Endothelial cell of umbilical vein (primary cell): ENCODE measurements around the gene ZBTB7C. TPM values are rescaled to one million over a fixed set of nuclear protein-coding genes. Genes with fewer than 3 reads are reported as not detected.

Experiments
- BruUV-seq: library from RNA; stranded (reverse); fragments of 400-500 nt; replicated peaks from 2 replicates; lab custom pipeline; 2021; lab: Mats Ljungman, UMichigan
- CTCF ChIA-PET: fragments of 300-600, 350-600 bp; sonication (Branson Sonifier 250); formaldehyde crosslinking; loops from one replicate; lab custom pipeline; 2021; ENCODE audit warnings: antibody characterized with exemption, inconsistent platforms; lab: Charles Lee
- POLR2A ChIA-PET: fragments of 300-600, 350-600 bp; sonication (Branson Sonifier 250); formaldehyde crosslinking; loops from one replicate; lab custom pipeline; 2021; ENCODE audit warnings: antibody characterized with exemption, inconsistent platforms; lab: Charles Lee
- DNase-seq: peaks from one replicate; pipeline ENCODE4 v3.0.0-alpha.2; 2011; ENCODE audit warnings: low read depth, low spot score
- FAIRE-seq: peaks from 2 replicates; lab custom pipeline; 2011; peaks lifted over from hg19 to GRCh38; lab: Jason Lieb, UNC
- H2AFZ ChIP-seq: 2 replicates; pipeline ENCODE4 v1.6.0; 2012; ENCODE audit warnings: low read depth, low read length, control low read depth, inconsistent platforms
- H3K27ac ChIP-seq: 2 replicates; pipeline ENCODE4 v1.5.1; 2011; ENCODE audit warnings: low read depth, mild to moderate bottlenecking, control low read depth, low read length, moderate library complexity; ENCODE audit not compliant: insufficient read depth
- H3K27me3 ChIP-seq, 2 experiments: 2 replicates each; pipeline versions ENCODE4 v1.6.0 to v1.6.1; 2011; ENCODE audit warnings: low read length in 2 of 2, mixed read lengths in 1 of 2; ENCODE audit not compliant: control insufficient read depth in 2 of 2, insufficient read depth in 2 of 2
- H3K36me3 ChIP-seq, 2 experiments: 2 replicates in 1 of 2; 3 replicates in 1 of 2; pipeline ENCODE4 v1.5.1; 2011; ENCODE audit warnings: low read length in 2 of 2, mild to moderate bottlenecking in 1 of 2, moderate library complexity in 1 of 2; ENCODE audit not compliant: control insufficient read depth in 2 of 2, insufficient read depth in 2 of 2; ENCODE audit errors: extremely low read depth in 1 of 2
- H3K4me1 ChIP-seq: 3 replicates; pipeline ENCODE4 v1.5.1; 2011; ENCODE audit warnings: mild to moderate bottlenecking, low read length; ENCODE audit not compliant: control insufficient read depth, insufficient read depth; ENCODE audit errors: extremely low read depth
- H3K4me2 ChIP-seq: 2 replicates; pipeline ENCODE4 v1.6.1; 2011; ENCODE audit warnings: low read length, control low read depth, mixed read lengths; ENCODE audit not compliant: insufficient read depth
- H3K4me3 ChIP-seq, 3 experiments: fragments of 200-600 bp in 1 of 3; sonication (generic), shearing (Covaris generic) in 1 of 3; replicated peaks in 1 of 3; 2 replicates each; pipeline ENCODE4 v1.5.1; 2011 to 2016; ENCODE audit warnings: control low read depth in 3 of 3, low read length in 3 of 3, mild to moderate bottlenecking in 2 of 3, inconsistent platforms in 1 of 3, low read depth in 1 of 3, moderate library complexity in 1 of 3; ENCODE audit not compliant: insufficient read depth in 1 of 3
- H3K79me2 ChIP-seq: 2 replicates; pipeline ENCODE4 v1.6.0; 2012; ENCODE audit warnings: low read length, inconsistent platforms; ENCODE audit not compliant: control insufficient read depth, insufficient read depth
- H3K9ac ChIP-seq: replicated peaks from 2 replicates; pipeline ENCODE3; 2011; ENCODE audit warnings: low read length, control low read depth; ENCODE audit not compliant: insufficient read depth; ENCODE audit errors: extremely low read depth
- H3K9me1 ChIP-seq: replicated peaks from 3 replicates; pipeline ENCODE4 v1.6.0; 2011; ENCODE audit warnings: mild to moderate bottlenecking, low read length; ENCODE audit not compliant: control insufficient read depth, insufficient read depth; ENCODE audit errors: extremely low read depth
- H3K9me3 ChIP-seq: replicated peaks from 2 replicates; pipeline ENCODE4 v1.5.1; 2012; ENCODE audit warnings: low read length, inconsistent platforms; ENCODE audit not compliant: control insufficient read depth, insufficient read depth
- H4K20me1 ChIP-seq: replicated peaks from 2 replicates; pipeline ENCODE3; 2011; ENCODE audit warnings: mild to moderate bottlenecking, low read length; ENCODE audit not compliant: control insufficient read depth, insufficient read depth; ENCODE audit errors: extremely low read depth
- FOS ChIP-seq: IDR thresholded peaks from 2 replicates; pipeline ENCODE4 v1.6.1; 2011; ENCODE audit warnings: mild to moderate bottlenecking, low read length, moderate library complexity, borderline replicate concordance; ENCODE audit not compliant: insufficient read depth
- GATA2 ChIP-seq: IDR thresholded peaks from 2 replicates; pipeline ENCODE4 v1.7.0; 2011; ENCODE audit warnings: low read depth, mild to moderate bottlenecking, moderate library complexity, mixed read lengths, low read length; ENCODE audit not compliant: insufficient read length, insufficient read depth
- JUN ChIP-seq: IDR thresholded peaks from 2 replicates; pipeline ENCODE4 v1.6.1; 2011; ENCODE audit warnings: borderline replicate concordance, low read depth; ENCODE audit not compliant: insufficient read length, insufficient read depth
- MYC ChIP-seq: IDR thresholded peaks from one replicate; pipeline ENCODE4 v1.6.1; 2011; ENCODE audit warnings: mild to moderate bottlenecking, low read depth, low read length
- POLR2A ChIP-seq: IDR thresholded peaks from 2 replicates; pipeline ENCODE4 v1.6.1; 2012; ENCODE audit warnings: low read depth, mild to moderate bottlenecking, control low read depth, low read length
- POLR2AphosphoS5 ChIP-seq: IDR thresholded peaks from 2 replicates; pipeline ENCODE4 v1.6.1; 2012; ENCODE audit warnings: low read depth, mild to moderate bottlenecking, control low read depth, low read length, moderate library complexity; ENCODE audit not compliant: insufficient read depth
- dilution Hi-C: fragments of 300-500 bp; cut with MboI; formaldehyde crosslinking; loops from one replicate; pipeline ENCODE4 v1.15.0; 2019; ENCODE audit warnings: low sequenced_read_pairs; ENCODE audit not compliant: extremely low pct_ligation_motif_present
- intact Hi-C: fragments of 100-400 bp; cut with micrococcal nuclease; formaldehyde crosslinking; loops from one replicate; pipeline ENCODE4 v1.10.0; 2022
- polyA plus RNA-seq, 4 experiments: library from polyadenylated mRNA; depleted of rRNA in 3 of 4; stranded (reverse) in 3 of 4; unstranded in 1 of 4; fragments of >200 nt; gene quantifications; 2 replicates each; pipeline versions ENCODE4 v1.2.1 to v1.2.3, GENCODE V29; 2011 to 2012; ENCODE audit warnings: missing spikeins in 1 of 4
- total RNA-seq: library from RNA; stranded (reverse); gene quantifications from 2 replicates; pipeline ENCODE4 v1.2.3, GENCODE V29; 2021
- TF ChIP-seq, protein P1 (sequence below): IDR thresholded peaks from 2 replicates; pipeline ENCODE4 v1.6.1; 2011; ENCODE audit not compliant: insufficient read depth, insufficient read length
- TF ChIP-seq, protein P2 (sequence below), 2 donors: IDR thresholded peaks; 1 replicate in 1 of 2; 2 replicates in 1 of 2; pipeline ENCODE4 v1.5.1; 2011; ENCODE audit warnings: low read length in 2 of 2, mild to moderate bottlenecking in 2 of 2, moderate library complexity in 2 of 2, control low read depth in 1 of 2, inconsistent platforms in 1 of 2, low read depth in 1 of 2; ENCODE audit not compliant: insufficient read depth in 1 of 2; ENCODE audit errors: extremely low read depth in 1 of 2

The ZBTB7C gene
- total and polyA plus RNA-seq, 2 donors (not counting 3 experiments of a cell fraction or from before 2014, with no cell fraction given): not detected

DNA sequence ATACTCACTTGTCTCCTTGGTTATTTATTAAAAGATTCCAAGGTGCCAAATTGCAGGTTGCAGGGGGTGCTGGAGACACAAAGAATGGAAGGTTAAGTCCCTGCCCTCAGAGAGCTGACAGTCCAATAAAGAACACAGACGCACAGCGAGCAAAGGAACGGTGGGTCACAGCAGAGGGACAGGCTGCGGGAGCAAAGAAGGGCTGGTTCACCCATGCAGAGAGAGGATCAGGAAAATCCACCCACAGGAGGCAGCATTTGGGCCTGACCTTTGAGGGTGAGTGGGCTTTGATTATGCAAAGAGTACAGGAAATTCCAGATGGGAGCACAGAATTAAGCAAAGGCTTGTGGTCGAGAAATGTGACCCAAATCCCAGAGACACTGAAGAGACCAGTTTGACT, 45.0 kb downstream of the ZBTB7C start:
- no peaks in the 10 kb centered on the region for H3K9me3 ChIP-seq
- no peak overlapping the region for H2AFZ ChIP-seq
- peaks cover 0 to 2% of the 10 kb centered on the region in 2 experiments for H3K27me3 ChIP-seq
- no peaks in the 10 kb centered on the region for H3K79me2 ChIP-seq
- TF ChIP-seq MYC: no peak
- H3K9ac ChIP-seq: no peak overlapping the region
- no peaks in the 10 kb centered on the region for H4K20me1 ChIP-seq
- DNase-seq: no peak
- no peaks in the 10 kb centered on the region for H3K9me1 ChIP-seq
- no peak for FAIRE-seq
- intact Hi-C loops (no loop called here), dilution Hi-C loops (no loop called here)
- ChIA-PET CTCF (no interaction called here), POLR2A (no interaction called here)
- no peak overlapping the region for H3K27ac ChIP-seq
- no peaks in the 10 kb centered on the region for H3K4me1 ChIP-seq
- H3K4me3 ChIP-seq: no peak overlapping the region
- H3K36me3 ChIP-seq: no peaks in the 10 kb centered on the region
- H3K4me2 ChIP-seq: no peak overlapping the region
- no TSS peak for BruUV-seq

DNA sequence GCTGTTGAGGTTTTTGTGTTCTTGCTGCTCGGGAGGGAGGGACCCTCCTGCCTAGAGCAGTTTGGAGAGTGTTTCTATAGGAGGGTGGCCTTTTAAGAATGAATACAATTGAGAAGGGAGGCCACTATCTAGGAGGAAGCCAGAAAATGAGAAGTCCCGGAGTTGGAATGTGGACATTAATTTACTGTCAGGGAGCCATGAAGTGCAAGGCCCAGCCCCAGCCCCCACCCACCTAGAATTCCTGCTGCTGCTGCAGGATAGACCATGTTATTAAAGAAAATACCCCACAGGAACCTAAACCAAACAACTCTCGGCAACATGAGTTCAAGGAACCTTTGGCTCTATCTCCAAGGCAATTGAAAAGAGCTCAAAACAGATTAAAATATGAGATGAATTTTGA, 46.0 kb downstream of the ZBTB7C start:
- BruUV-seq: no TSS peak
- no peaks in the 10 kb centered on the region for H3K27me3 ChIP-seq
- FAIRE-seq (no peak), DNase-seq (no peak)
- H3K36me3 ChIP-seq: no peaks in the 10 kb centered on the region
- H3K9me3 ChIP-seq: no peaks in the 10 kb centered on the region
- no peaks in the 10 kb centered on the region for H4K20me1 ChIP-seq
- dilution Hi-C loops (no loop called here), intact Hi-C loops (no loop called here)
- ChIA-PET POLR2A (no interaction called here), CTCF (no interaction called here)
- H3K27ac ChIP-seq: no peak overlapping the region
- H3K9me1 ChIP-seq: no peaks in the 10 kb centered on the region
- H3K4me3 ChIP-seq: no peak overlapping the region
- H3K4me2 ChIP-seq: no peak overlapping the region
- TF ChIP-seq JUN: no peak
- TF ChIP-seq POLR2AphosphoS5: no peak
- TF ChIP-seq MYC: no peak
- no peak for TF ChIP-seq GATA2
- TF ChIP-seq POLR2A: no peak
- TF ChIP-seq, protein P1, sequence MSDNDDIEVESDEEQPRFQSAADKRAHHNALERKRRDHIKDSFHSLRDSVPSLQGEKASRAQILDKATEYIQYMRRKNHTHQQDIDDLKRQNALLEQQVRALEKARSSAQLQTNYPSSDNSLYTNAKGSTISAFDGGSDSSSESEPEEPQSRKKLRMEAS: no peak
- no peak for TF ChIP-seq FOS
- TF ChIP-seq, protein P2, sequence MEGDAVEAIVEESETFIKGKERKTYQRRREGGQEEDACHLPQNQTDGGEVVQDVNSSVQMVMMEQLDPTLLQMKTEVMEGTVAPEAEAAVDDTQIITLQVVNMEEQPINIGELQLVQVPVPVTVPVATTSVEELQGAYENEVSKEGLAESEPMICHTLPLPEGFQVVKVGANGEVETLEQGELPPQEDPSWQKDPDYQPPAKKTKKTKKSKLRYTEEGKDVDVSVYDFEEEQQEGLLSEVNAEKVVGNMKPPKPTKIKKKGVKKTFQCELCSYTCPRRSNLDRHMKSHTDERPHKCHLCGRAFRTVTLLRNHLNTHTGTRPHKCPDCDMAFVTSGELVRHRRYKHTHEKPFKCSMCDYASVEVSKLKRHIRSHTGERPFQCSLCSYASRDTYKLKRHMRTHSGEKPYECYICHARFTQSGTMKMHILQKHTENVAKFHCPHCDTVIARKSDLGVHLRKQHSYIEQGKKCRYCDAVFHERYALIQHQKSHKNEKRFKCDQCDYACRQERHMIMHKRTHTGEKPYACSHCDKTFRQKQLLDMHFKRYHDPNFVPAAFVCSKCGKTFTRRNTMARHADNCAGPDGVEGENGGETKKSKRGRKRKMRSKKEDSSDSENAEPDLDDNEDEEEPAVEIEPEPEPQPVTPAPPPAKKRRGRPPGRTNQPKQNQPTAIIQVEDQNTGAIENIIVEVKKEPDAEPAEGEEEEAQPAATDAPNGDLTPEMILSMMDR (IDR thresholded peaks at IDR 0.05; ENCODE audit: extremely low read depth in 1 of 2, insufficient read depth in 1 of 2, low read depth in 1 of 2, low read length in 2 of 2): no peak
- no peaks in the 10 kb centered on the region for H3K4me1 ChIP-seq
- H3K9ac ChIP-seq: no peak overlapping the region
- no peak overlapping the region for H2AFZ ChIP-seq
- H3K79me2 ChIP-seq: no peaks in the 10 kb centered on the region
